Brain pericyte (primary cell): ENCODE results near the gene GABARAP.
A peak's percentile ranks its signal among the peaks of the same experiment; 100 is the strongest.

Source experiments
- DNase-seq: peaks from one replicate; pipeline ENCODE4 v3.0.0-alpha.2; 2012; ENCODE audit warnings: low read depth, low spot score

Gene GABARAP

GRCh38 chr17:7222093-7222971 is 19.9 kb downstream of the GABARAP start:
- no peak for DNase-seq

GRCh38 chr17:7221278-7222092 is 20.8 kb downstream of the GABARAP start:
- DNase-seq, result no peak

GRCh38 chr17:7220593-7221277 is 21.5 kb downstream of the GABARAP start:
- DNase-seq, result no peak

GRCh38 chr17:7219812-7220592 is 22.2 kb downstream of the GABARAP start, which contains the start of the genes ACADVL and DLG4:
Gene ACADVL, plus strand, starts transcription at chr17:7219938. Its CDS starts 47 bp downstream, at chr17:7219985.
Gene DLG4, minus strand, starts transcription at chr17:7219836.
- no peak for DNase-seq

- DNase-seq, result no peak
Measured at GRCh38 chr17:7219229-7219811, 22.9 kb downstream of the GABARAP start.

- no peak for DNase-seq
Measured at GRCh38 chr17:7218758-7219157, 23.5 kb downstream of the GABARAP start.

- DNase-seq, result no peak
Measured at GRCh38 chr17:7218166-7218565, 24.1 kb downstream of the GABARAP start.

- no peak for DNase-seq
Measured at GRCh38 chr17:7217113-7217987, 24.9 kb downstream of the GABARAP start.

GRCh38 chr17:7216242-7217112 is 25.8 kb downstream of the GABARAP start:
- DNase-seq, result no peak

GRCh38 chr17:7215652-7216180 is 26.5 kb downstream of the GABARAP start:
- DNase-seq, result no peak

GRCh38 chr17:7215136-7215638 is 27.1 kb downstream of the GABARAP start:
- DNase-seq, result no peak

GRCh38 chr17:7214300-7215135 is 27.7 kb downstream of the GABARAP start:
- DNase-seq, result peak; percentile 92

- peak; percentile 52 for DNase-seq
Measured at GRCh38 chr17:7213895-7214299, 28.4 kb downstream of the GABARAP start.

GRCh38 chr17:7211491-7212273 is 30.6 kb downstream of the GABARAP start:
- no peak for DNase-seq

GRCh38 chr17:7208754-7209460 is 33.3 kb downstream of the GABARAP start:
- DNase-seq, result no peak

- DNase-seq, result no peak
Measured at GRCh38 chr17:7208027-7208571, 34.1 kb downstream of the GABARAP start.
